ENCODE measurements around the gene ARID1B.

Gene ARID1B

GRCh38 chr6:157201083-157201482, 423.9 kb downstream of the ARID1B start:
- DNase-seq, result no peak

GRCh38 chr6:157203312-157203744, 426.1 kb downstream of the ARID1B start:
- no peak for DNase-seq

- DNase-seq, result no peak
Observed at GRCh38 chr6:157203764-157204163, 426.6 kb downstream of the ARID1B start.

- DNase-seq, result no peak
Observed at GRCh38 chr6:157205473-157206358, 428.5 kb downstream of the ARID1B start.

DNA sequence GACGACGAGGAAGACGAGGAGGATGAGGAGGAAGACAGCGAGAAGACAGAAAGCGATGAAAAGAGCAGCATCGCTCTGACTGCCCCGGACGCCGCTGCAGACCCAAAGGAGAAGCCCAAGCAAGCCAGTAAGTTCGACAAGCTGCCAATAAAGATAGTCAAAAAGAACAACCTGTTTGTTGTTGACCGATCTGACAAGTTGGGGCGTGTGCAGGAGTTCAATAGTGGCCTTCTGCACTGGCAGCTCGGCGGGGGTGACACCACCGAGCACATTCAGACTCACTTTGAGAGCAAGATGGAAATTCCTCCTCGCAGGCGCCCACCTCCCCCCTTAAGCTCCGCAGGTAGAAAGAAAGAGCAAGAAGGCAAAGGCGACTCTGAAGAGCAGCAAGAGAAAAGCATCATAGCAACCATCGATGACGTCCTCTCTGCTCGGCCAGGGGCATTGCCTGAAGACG, 429.2 kb downstream of the ARID1B start:
- no peak for DNase-seq

- DNase-seq, result no peak
Observed at GRCh38 chr6:157207521-157208076, 430.4 kb downstream of the ARID1B start.

DNA sequence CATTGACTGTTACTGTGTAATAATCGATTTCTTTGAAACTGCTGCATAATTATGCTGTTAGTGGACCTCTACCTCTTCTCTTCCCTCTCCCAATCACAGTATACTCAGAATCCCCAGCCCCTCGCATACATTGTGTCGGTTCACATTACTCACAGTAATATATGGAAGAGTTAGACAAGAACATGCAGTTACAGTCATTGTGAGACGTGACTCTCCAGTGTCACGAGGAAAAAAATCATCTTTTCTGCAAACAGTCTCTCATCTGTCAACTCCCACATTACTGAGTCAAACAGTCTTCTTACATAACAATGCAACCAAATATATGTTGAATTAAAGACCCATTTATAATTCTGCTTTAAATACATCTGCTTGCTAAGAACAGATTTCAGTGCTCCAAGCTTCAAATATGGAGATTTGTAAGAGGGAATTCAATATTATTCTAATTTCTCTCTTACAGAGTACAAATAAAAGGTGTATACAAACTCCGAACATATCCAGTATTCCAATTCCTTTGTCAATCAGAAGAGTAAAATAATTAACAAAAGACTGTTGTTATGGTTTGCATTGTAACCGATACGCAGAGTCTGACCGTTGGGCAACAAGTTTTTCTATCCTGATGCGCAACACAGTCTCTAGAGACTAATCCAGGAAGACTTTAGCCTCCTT, 432.8 kb downstream of the ARID1B start:
- DNase-seq, result no peak

- DNase-seq, result no peak
Observed at GRCh38 chr6:157210954-157211353, 433.8 kb downstream of the ARID1B start.

- no peak for DNase-seq
Observed at GRCh38 chr6:157211603-157212455, 434.7 kb downstream of the ARID1B start.

DNA sequence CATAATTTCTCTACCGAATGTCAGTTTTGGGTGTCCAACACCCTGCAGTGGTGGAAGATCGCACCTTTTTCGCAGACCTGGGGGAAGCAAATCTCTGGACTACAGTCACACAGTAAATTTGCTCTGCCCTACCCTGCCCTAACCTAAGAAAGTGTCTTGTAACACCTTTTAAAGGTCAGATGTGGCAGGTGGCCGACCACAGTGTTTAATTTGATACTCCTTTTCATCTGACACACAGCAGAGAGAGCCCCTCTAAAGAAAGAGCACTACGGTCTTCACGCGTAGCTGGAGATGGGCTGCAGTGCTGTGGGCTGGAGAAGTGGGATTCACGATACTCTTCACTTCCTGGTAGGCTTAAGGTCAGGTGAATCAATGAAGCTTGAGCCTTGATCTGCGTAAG, 436.2 kb downstream of the ARID1B start:
- no peak for DNase-seq

GRCh38 chr6:157213907-157214565, 436.9 kb downstream of the ARID1B start:
- no peak for DNase-seq

DNA sequence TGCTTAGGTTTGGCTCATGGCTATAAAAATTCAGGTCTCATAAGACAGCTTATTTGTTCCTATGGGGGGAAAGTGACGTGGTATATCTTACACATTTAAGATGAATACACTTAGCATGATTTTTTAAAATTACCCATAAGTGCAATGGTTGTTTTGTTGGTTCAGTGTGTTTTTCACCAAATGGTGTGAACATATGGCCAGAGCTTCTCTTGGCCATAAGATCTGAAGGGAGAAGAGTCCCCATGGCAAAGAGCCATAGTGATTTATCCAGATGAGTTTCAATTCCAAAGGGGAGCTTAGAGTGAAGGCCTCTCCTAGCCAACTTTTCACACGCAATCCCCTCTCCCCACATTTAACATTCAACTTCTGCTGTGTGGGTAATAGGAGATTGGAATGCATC, 438.5 kb downstream of the ARID1B start:
- no peak for DNase-seq

GRCh38 chr6:157216570-157216969, 439.4 kb downstream of the ARID1B start:
- DNase-seq, result no peak

- DNase-seq, result no peak
Observed at GRCh38 chr6:157217198-157217893, 440.2 kb downstream of the ARID1B start.

GRCh38 chr6:157217894-157218370, 440.8 kb downstream of the ARID1B start:
- no peak for DNase-seq

GRCh38 chr6:157218371-157219198, 441.4 kb downstream of the ARID1B start:
- DNase-seq, result no peak

DNA sequence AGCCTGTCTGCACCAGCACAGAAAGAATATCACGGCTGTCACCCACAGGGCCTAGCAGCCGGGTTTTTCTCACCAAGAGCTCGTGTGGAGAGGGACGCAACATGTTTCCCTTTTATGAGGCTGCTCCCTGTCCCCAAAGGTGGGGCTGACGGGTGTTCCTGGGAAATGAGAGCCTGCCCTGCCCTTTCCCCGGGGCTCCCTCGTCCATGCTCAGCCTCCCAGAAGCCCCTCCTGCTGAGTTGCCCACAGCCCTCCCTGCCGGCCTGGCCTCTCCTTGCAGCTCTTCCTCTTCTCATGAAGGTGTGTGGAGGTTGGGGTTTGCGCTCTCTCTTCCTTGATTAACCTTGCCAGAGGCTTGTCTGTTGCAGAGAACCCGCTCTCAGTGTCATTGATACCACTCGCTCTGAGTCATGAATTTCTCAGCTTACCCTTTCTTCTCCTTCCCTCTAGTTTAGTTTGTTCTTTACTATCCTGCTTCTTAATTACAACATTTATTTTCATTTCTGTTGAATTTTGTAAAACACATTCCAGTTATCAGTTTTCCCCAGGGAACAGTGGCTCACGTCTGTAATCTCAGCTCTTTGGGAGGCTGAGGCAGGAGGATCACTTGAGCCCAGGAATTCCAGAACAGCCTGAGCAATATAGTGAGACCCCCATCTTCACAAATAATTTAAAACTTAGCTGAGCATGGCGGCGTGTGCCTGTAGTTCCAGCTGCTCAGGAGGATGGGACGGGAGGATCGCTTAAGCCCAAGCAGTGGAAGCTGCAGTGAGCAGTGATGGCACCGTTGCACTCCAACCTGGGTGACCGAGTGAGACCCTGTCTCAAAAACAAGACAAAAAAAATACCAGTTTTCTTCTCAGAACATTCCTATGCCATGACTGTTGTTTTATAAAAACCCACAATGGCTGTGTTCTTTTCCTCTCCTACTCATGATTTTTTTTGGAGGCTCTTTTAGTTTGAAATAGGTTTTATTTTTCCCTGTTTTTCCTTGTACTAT, 442.3 kb downstream of the ARID1B start:
- no peak for DNase-seq

GRCh38 chr6:157220485-157220884, 443.3 kb downstream of the ARID1B start:
- DNase-seq, result no peak
